KBM-7 (cell line): ENCODE measurements around the gene RABL2B.

Experiments
- DNase-seq: peaks from one replicate; pipeline ENCODE4 v3.0.0-alpha.2; 2015
- in situ Hi-C: fragments of 300-500 bp; cut with MboI; formaldehyde crosslinking; loops from 2 replicates; pipeline ENCODE4 v1.14.3; 2020; ENCODE audit warnings: low sequenced_read_pairs, low pct_unique_long_range_greater_than_20kb, mixed read lengths

Gene RABL2B

DNA sequence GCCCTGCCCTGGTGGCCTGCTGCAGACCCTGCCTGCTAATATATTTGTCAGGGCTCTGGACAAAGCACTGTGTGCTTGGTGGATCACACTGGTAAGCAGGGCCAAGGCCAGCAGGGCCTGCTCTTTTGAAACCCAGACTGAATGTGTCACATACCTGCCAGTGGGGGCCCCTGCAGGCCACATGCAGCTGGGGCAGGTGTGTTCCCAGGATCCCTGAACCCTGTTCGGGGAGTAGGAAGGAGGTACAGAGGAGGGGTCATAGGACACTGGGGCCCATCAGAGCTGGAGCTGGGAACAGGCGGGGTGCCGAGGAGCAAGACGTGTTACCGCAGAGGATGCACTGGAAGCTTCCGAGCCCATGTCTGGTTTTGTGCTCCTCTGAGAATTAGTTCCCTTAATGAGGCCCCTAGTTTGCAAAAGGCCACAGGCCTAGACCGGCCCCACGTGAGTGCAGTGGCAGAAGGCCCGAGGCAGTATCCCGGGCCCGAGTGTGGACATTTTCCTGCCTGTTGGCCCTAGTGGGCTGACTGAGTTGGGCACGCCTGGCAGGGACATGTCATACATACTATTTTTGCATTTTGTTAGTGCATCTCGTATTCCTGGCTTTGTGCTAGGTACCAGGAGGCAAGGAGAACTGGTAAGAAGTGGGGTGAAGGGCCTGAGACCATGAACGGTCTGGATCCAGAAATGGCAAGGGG is 56.6 kb downstream of the RABL2B start:
- in situ Hi-C loops, result no loop called here
- no peak for DNase-seq

DNA sequence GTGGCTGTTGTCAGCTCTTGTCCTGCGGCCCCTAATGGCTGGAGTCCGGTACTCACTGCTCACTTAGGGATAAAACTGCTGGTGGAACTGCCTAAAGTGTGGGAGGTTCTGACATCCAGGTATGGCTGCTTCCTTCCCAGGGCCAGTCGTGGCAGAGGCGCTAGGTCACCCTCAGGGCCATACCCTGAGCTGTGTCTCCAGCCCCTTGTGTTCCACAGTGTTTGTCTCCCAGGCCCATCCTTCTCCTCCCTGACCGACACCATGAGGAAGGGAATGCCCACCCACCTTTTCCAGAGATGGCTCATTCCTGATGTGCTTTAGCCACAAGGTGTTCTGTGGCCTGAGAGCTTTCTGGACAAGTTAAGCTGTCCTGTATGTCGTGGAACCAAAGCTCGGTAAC is 57.8 kb downstream of the RABL2B start:
- DNase-seq, result no peak
- in situ Hi-C loops, result no loop called here

DNA sequence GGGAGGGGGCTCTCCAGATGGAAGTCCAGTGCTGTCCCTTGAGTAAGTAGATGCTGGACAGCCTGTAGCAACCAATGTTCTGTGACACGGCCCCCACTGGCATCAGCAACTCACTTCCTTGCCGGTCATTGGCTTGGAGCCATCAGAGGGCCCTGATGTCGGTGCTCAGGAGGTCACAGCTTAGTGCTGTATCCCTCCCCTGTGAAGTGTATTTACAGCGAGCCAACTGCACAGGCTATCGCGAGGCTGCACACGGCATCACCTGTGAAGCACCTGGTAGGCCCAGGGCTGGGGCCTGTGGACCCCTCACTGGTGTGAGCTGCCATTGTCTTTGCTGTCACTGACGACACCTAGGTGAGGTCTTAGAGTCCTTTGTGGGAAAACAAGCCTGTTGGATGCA is 58.8 kb downstream of the RABL2B start:
- in situ Hi-C loops, result no loop called here
- DNase-seq, result no peak

GRCh38 chr22:50723991-50724390 is 59.4 kb downstream of the RABL2B start:
- in situ Hi-C loops, result no loop called here
- peak; percentile 28 for DNase-seq

DNA sequence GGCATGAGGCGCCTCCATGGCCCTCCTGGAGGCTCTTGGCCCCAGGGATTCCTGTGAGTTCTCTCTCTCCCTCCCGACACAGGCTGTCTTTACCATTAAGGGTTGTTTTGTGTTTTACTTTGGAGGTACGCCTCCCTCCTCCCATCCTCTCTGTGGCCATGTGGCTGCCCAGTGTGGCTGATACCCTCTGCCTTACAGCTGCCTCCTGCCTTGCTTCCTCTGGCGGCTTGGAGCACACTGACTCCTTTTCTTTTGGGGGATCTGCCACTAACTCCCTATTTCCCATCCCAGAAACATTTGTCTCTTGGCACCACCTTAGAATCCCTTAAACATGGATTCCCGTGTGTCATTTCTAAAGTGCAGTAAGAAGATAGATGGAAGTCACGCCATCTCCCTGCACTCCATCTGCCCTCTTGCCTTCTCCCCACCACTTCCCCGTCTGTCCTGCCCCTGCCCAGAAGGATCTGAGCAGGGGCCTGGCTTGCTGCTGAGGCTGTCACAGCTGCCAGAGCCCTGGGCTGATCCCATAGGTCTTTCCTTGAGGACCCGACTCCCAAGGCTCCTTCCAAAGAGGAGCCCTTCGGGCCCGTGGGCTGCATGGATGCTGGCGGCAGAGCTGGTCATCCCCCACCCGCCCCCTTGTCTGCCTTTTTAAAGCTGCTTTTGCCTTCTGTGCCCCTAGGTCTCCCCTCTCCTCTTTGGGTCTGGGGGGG is 60.6 kb downstream of the RABL2B start:
- in situ Hi-C loops, result no loop called here
- no peak for DNase-seq

- no peak for DNase-seq
- in situ Hi-C loops, result no loop called here
These were observed 61.3 kb downstream of the RABL2B start for GRCh38 chr22:50722048-50722701.

DNA sequence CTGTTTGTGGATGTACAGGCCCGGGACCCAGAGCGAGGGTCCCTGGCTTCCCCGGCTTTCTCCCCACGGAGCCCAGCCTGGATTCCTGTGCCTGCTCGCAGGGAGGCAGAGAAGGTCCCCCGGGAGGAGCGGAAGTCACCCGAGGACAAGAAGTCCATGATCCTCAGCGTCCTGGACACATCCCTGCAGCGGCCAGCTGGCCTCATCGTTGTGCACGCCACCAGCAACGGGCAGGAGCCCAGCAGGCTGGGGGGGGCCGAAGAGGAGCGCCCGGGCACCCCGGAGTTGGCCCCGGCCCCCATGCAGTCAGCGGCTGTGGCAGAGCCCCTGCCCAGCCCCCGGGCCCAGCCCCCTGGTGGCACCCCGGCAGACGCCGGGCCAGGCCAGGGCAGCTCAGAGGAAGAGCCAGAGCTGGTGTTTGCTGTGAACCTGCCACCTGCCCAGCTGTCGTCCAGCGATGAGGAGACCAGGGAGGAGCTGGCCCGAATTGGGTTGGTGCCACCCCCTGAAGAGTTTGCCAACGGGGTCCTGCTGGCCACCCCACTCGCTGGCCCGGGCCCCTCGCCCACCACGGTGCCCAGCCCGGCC is 62.1 kb downstream of the RABL2B start:
- DNase-seq, result no peak
- in situ Hi-C loops, result no loop called here

- DNase-seq, result no peak
- in situ Hi-C loops, result no loop called here
These were observed 62.9 kb downstream of the RABL2B start for GRCh38 chr22:50720301-50721256.

GRCh38 chr22:50719814-50720300 is 63.6 kb downstream of the RABL2B start:
- in situ Hi-C loops, result no loop called here
- DNase-seq, result no peak

- no peak for DNase-seq
- in situ Hi-C loops, result no loop called here
These were observed 65.1 kb downstream of the RABL2B start for GRCh38 chr22:50718352-50718709.

DNA sequence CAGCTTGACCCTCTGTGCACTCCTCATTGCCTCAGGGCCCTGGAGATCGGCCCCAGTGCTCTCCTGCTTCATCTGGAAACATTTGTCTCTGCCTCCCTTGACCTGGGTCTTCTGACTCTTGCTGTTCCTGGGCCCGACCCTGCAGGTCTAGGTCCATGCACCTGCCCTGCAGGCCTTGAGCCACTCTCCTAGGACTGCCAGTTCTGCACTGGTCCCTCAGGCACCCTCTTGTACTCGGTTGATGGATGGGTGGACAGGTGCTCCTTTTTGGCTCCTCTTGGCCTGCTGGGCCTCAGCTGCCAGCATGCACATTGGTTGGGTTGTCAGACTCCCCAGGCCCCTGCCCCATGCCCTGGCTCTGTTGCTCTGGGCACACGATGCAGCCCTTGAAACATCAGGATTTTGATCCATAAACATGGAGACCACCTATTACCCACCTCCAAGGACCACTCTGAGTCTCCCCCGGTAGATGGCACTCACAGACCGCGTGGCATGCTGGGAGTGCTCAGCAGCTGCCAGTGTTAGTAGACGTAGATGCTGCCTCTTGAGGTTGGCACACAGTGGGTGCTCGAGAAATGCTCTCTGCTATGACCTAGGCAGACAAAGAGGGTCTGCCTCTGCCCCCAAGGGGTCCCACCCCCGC is 65.6 kb downstream of the RABL2B start:
- no peak for DNase-seq
- in situ Hi-C loops, result no loop called here
